ENCODE results near the gene DYNLL2.
"Not testable (repeated sequence)": the region's sequence is repeated elsewhere in the genome, so short reads cannot be mapped to it uniquely, and the experiment has no call there.

GRCh38 chr17:58101898-58102297, 18.7 kb downstream of the DYNLL2 start:
- TF ChIP-seq CTCF, POLR2A, EP300 (IDR thresholded peaks at IDR 0.05): not testable (repeated sequence)
